Measurements from ENCODE around the gene TRAF3IP1. TPM values are rescaled to one million over a fixed set of nuclear protein-coding genes. Genes with fewer than 3 reads are reported as not detected.
A peak's percentile ranks its signal among the peaks of the same experiment; 100 is the strongest.

Gene TRAF3IP1
- total RNA-seq, 1 experiment from 2014 or later = 16.0 TPM

DNA sequence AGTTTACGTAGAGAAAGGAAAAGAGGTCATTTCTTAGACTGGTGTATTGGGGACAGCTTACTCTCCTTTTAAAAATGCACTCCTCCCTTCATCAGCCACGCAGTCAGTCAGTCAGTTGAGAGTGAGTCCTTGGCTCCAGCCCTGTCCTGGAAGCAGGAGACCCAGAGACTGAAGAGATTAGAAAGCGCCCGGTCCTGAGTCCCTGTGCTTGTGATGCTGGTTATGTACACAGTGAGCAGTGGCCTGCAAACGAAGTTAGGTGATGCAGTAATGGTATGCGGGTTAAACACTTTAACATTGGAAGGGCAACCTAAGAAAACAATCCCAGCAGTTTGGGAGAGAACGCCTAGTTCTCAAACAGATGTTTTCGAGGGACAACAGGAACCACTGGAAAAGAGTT lies 100.1 kb downstream of the TRAF3IP1 start:
- DNase-seq = no peak
- peaks cover under 1% of the 10 kb centered on the region for H3K4me1 ChIP-seq (ENCODE audit: low read length)
- no peak overlapping the region for H3K4me2 ChIP-seq (ENCODE audit: low read depth, low read length, poor library complexity, severe bottlenecking)
- no peaks in the 10 kb centered on the region; the same call in 1 of the 2 replicates for H3K9me3 ChIP-seq (ENCODE audit: low read length)
- H4K20me1 ChIP-seq (ENCODE audit: insufficient read depth, low read depth, low read length) = no peaks in the 10 kb centered on the region
- no peaks in the 10 kb centered on the region for H3K9me2 ChIP-seq (replicated peaks; ENCODE audit: insufficient read depth, low read length)
- H3K36me3 ChIP-seq (ENCODE audit: insufficient read depth, low read length) = peaks cover 3% of the 10 kb centered on the region
- H3K9ac ChIP-seq (ENCODE audit: low read length) = no peak overlapping the region
- H3K27me3 ChIP-seq (ENCODE audit: low read length) = no peaks in the 10 kb centered on the region
- no peak overlapping the region for H3K27ac ChIP-seq (ENCODE audit: low read length)
- no peak overlapping the region for H2AFZ ChIP-seq (ENCODE audit: low read length)
- H3K4me3 ChIP-seq (ENCODE audit: low read length) = no peak overlapping the region
- no peaks in the 10 kb centered on the region; the same call in 1 of the 2 replicates for H3K79me2 ChIP-seq (ENCODE audit: low read length)

DNA sequence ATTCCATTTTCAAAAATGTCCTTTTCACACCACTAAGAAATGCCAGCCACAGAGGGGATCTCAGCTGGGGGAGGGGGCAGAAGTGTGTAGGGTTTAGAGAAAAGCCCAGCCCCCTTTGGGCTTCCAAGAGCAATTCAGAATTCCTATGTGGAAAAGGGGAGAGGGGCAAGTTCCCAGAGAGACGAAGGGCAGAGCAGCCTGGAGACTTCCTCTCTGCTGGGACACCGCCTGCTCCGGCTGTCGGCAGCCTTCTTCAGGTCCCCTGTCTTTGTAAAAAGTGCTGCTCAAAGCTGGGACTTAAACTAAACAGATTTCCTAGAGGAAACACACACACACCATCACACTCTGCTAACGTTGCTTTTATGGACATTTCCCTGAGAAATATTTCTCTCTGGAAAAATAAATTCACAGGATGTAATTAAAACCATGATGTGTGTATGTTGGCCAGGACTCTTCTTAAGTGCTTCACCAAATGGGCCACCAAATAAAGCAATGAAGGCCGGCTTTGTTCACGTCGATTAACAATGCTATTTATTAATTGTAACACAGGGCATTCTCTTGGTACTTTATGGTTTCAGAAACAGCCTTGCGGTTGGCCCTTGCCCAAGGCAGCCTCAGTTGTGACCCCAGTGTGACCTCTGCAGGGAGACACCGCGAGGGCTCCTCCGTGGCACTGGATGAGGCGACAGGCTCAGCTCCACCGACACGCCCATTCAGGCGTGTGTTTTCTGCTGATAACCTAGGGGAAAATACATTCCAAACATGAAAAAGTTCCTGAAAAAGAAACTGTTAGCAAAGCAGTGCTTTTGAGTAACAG lies 100.8 kb downstream of the TRAF3IP1 start:
- Histone ChIP-seq H3K9ac (ENCODE audit: low read length) (no peak overlapping the region), H3K79me2 (ENCODE audit: low read length) (peaks cover 6% of the 10 kb centered on the region; the same call in 1 of the 2 replicates), H3K27me3 (ENCODE audit: low read length) (no peaks in the 10 kb centered on the region), H3K9me3 (ENCODE audit: low read length) (no peaks in the 10 kb centered on the region), H3K4me1 (ENCODE audit: low read length) (peaks cover 7% of the 10 kb centered on the region), H4K20me1 (ENCODE audit: insufficient read depth, low read depth, low read length) (no peaks in the 10 kb centered on the region), H3K27ac (ENCODE audit: low read length) (no peak overlapping the region), H2AFZ (ENCODE audit: low read length) (no peak overlapping the region), H3K4me3 (ENCODE audit: low read length) (no peak overlapping the region), H3K4me2 (ENCODE audit: low read depth, low read length, poor library complexity, severe bottlenecking) (no peak overlapping the region), H3K36me3 (ENCODE audit: insufficient read depth, low read length) (no peaks in the 10 kb centered on the region), H3K9me2 (replicated peaks; ENCODE audit: insufficient read depth, low read length) (no peaks in the 10 kb centered on the region)
- no peak for DNase-seq

DNA sequence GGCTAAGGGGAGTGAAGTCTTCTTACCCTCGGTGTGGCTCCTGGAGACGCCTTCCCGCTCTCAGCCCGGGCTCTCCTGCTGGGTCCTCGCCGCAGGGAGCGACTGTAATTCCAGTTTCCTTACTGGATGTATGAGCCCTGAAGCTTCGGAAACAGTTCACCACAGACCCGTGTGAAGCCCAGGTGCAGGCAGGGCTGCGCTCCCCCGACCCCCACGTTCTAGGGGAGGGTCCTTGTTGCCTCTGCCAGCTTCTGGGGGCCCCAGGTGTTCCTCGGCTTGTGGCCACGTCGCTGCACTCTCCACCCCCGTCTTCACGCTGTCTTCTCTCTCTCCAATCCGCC lies 101.3 kb downstream of the TRAF3IP1 start:
- H3K9me3 ChIP-seq (ENCODE audit: low read length) = no peaks in the 10 kb centered on the region
- H3K27me3 ChIP-seq (ENCODE audit: low read length) = no peaks in the 10 kb centered on the region
- H3K27ac ChIP-seq (ENCODE audit: low read length) = no peak overlapping the region
- no peak overlapping the region for H3K4me2 ChIP-seq (ENCODE audit: low read depth, low read length, poor library complexity, severe bottlenecking)
- H3K9me2 ChIP-seq (replicated peaks; ENCODE audit: insufficient read depth, low read length) = no peaks in the 10 kb centered on the region
- no peaks in the 10 kb centered on the region for H4K20me1 ChIP-seq (ENCODE audit: insufficient read depth, low read depth, low read length)
- DNase-seq = no peak
- no peak overlapping the region for H3K4me3 ChIP-seq (ENCODE audit: low read length)
- H2AFZ ChIP-seq (ENCODE audit: low read length) = no peak overlapping the region
- H3K36me3 ChIP-seq (ENCODE audit: insufficient read depth, low read length) = no peaks in the 10 kb centered on the region
- H3K4me1 ChIP-seq (ENCODE audit: low read length) = peaks cover 8% of the 10 kb centered on the region
- no peak overlapping the region for H3K9ac ChIP-seq (ENCODE audit: low read length)
- peaks cover 9% of the 10 kb centered on the region; the same call in 1 of the 2 replicates for H3K79me2 ChIP-seq (ENCODE audit: low read length)

DNA sequence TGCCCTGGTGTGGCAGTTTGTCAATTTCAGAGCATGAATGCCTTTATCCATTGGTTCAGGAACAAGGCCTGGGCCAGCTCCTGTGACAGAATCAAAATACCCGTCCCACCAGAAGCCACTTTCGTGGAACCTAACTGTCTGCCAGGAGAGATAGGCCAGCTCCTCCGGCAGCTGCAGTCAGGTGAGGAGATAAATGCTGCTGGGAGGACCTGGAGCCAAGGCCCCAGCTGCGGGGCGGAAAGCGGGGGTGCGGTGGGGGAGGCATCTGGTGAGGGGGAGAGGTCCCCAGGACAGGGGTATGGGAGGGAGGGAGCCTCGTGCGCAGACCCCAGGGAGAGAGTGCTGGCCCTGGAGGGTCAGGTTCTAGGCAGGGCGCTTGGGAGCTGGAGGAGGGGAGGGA lies 102.0 kb downstream of the TRAF3IP1 start:
- Histone ChIP-seq H3K9me2 (replicated peaks; ENCODE audit: insufficient read depth, low read length) (no peaks in the 10 kb centered on the region), H2AFZ (ENCODE audit: low read length) (no peak overlapping the region), H3K4me3 (ENCODE audit: low read length) (no peak overlapping the region), H3K36me3 (ENCODE audit: insufficient read depth, low read length) (no peaks in the 10 kb centered on the region), H3K27me3 (ENCODE audit: low read length) (no peaks in the 10 kb centered on the region), H3K79me2 (ENCODE audit: low read length) (peaks cover 13% of the 10 kb centered on the region), H4K20me1 (ENCODE audit: insufficient read depth, low read depth, low read length) (no peaks in the 10 kb centered on the region), H3K27ac (ENCODE audit: low read length) (no peak overlapping the region), H3K4me1 (ENCODE audit: low read length) (peaks cover 8% of the 10 kb centered on the region), H3K9ac (ENCODE audit: low read length) (no peak overlapping the region), H3K9me3 (ENCODE audit: low read length) (no peaks in the 10 kb centered on the region), H3K4me2 (ENCODE audit: low read depth, low read length, poor library complexity, severe bottlenecking) (no peak overlapping the region)
- no peak for DNase-seq

DNA sequence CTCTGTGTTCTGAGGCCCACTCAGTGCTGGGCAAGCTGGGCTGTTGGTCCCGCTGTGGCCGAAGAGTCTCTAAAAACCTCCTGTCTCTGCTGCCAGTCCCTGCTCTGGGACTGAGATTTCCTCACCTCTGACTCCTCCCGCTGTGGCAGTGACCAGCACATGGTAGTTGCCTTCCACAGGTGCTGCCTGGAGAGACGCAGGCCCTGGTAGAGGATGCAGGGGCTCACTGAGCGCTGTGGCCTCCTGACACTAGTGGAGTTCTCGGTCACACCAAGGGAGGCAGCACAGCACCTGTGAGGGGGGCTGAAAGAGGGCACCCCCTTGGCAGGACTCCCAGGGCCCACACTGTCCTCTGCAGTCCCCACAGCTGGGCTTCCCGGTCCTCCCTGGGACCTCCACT lies 102.6 kb downstream of the TRAF3IP1 start:
- Histone ChIP-seq H3K9me2 (replicated peaks; ENCODE audit: insufficient read depth, low read length) (no peaks in the 10 kb centered on the region), H2AFZ (ENCODE audit: low read length) (no peak overlapping the region), H3K4me3 (ENCODE audit: low read length) (no peak overlapping the region), H3K9me3 (ENCODE audit: low read length) (no peaks in the 10 kb centered on the region), H3K4me2 (ENCODE audit: low read depth, low read length, poor library complexity, severe bottlenecking) (no peak overlapping the region), H3K4me1 (ENCODE audit: low read length) (peaks cover 12% of the 10 kb centered on the region), H4K20me1 (ENCODE audit: insufficient read depth, low read depth, low read length) (no peaks in the 10 kb centered on the region), H3K79me2 (ENCODE audit: low read length) (peaks cover 19% of the 10 kb centered on the region), H3K9ac (ENCODE audit: low read length) (no peak overlapping the region), H3K27me3 (ENCODE audit: low read length) (no peaks in the 10 kb centered on the region), H3K36me3 (ENCODE audit: insufficient read depth, low read length) (no peaks in the 10 kb centered on the region), H3K27ac (ENCODE audit: low read length) (no peak overlapping the region)
- no peak for DNase-seq

DNA sequence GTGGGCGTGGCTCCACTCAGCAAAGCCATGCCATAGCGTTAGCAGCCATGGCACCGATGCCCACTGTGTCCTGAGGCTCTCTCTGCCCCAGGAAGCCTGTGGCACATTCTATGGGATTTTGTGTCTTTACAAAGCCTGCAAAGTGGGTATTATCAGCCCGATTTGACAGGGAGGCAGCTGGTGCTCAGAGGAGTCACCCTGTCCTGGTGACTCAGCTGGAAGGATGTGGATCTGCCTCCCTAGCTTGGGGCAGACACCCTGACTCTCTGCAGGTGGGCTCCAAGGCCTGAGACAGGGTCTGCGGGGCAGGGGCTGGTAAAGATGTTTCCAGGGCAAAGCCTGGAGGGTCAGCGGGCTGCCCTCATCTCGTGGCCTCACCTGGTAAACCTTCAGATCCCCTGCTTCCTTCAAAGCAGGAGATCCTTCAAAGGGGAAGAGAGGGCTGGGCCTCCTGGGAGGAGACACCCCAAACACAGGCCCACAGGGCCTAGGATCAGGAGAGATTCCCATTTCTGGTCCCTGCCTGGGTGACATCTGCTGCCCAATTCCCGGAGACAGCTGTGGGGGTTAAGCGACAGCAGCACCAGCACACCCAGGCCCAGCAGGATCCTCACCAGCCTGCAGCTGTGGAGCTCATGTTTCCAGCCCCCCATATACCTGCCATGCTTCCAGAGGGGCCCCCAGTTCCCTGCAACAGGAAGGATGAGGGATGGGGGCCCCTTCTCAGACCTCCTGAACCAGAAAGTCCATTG lies 103.4 kb downstream of the TRAF3IP1 start:
- Histone ChIP-seq H3K36me3 (ENCODE audit: insufficient read depth, low read length) (no peaks in the 10 kb centered on the region), H3K9me2 (replicated peaks; ENCODE audit: insufficient read depth, low read length) (no peaks in the 10 kb centered on the region), H3K27me3 (ENCODE audit: low read length) (no peaks in the 10 kb centered on the region), H3K27ac (ENCODE audit: low read length) (no peak overlapping the region), H3K4me2 (ENCODE audit: low read depth, low read length, poor library complexity, severe bottlenecking) (no peak overlapping the region), H3K79me2 (ENCODE audit: low read length) (peaks cover 27% of the 10 kb centered on the region), H2AFZ (ENCODE audit: low read length) (no peak overlapping the region), H3K4me1 (ENCODE audit: low read length) (peaks cover 20% of the 10 kb centered on the region), H3K4me3 (ENCODE audit: low read length) (no peak overlapping the region), H4K20me1 (ENCODE audit: insufficient read depth, low read depth, low read length) (no peaks in the 10 kb centered on the region), H3K9ac (ENCODE audit: low read length) (no peak overlapping the region), H3K9me3 (ENCODE audit: low read length) (no peaks in the 10 kb centered on the region)
- DNase-seq = no peak

DNA sequence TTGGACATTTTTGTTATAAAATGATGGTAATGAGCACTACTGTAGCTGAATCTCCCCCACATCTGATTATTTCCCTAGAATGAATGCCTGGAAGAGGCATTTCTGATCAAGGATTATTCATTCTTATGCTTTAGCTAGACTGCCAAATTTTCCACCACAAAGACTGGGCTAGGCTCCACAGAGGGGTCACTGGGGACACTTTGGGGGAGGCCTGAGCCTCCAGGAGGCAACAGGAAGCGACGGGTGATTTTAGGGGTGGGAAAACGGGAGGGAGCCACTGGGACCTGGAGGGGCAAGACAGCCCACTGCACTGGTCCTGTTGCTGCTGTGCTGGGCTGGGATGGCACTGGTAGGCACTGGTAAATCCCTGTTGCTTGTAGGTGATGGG lies 104.0 kb downstream of the TRAF3IP1 start:
- no peak overlapping the region for H3K9ac ChIP-seq (ENCODE audit: low read length)
- H3K36me3 ChIP-seq (ENCODE audit: insufficient read depth, low read length) = peaks cover 3% of the 10 kb centered on the region; the same call in 1 of the 2 replicates
- H3K4me3 ChIP-seq (ENCODE audit: low read length) = no peak overlapping the region
- no peaks in the 10 kb centered on the region for H3K9me2 ChIP-seq (replicated peaks; ENCODE audit: insufficient read depth, low read length)
- no peak overlapping the region for H3K4me2 ChIP-seq (ENCODE audit: low read depth, low read length, poor library complexity, severe bottlenecking)
- peaks cover 21% of the 10 kb centered on the region for H3K4me1 ChIP-seq (ENCODE audit: low read length)
- DNase-seq = no peak
- peaks cover 33% of the 10 kb centered on the region for H3K79me2 ChIP-seq (ENCODE audit: low read length)
- H4K20me1 ChIP-seq (ENCODE audit: insufficient read depth, low read depth, low read length) = no peaks in the 10 kb centered on the region
- H3K9me3 ChIP-seq (ENCODE audit: low read length) = no peaks in the 10 kb centered on the region
- H2AFZ ChIP-seq (ENCODE audit: low read length) = no peak overlapping the region
- no peaks in the 10 kb centered on the region for H3K27me3 ChIP-seq (ENCODE audit: low read length)
- H3K27ac ChIP-seq (ENCODE audit: low read length) = no peak overlapping the region

DNA sequence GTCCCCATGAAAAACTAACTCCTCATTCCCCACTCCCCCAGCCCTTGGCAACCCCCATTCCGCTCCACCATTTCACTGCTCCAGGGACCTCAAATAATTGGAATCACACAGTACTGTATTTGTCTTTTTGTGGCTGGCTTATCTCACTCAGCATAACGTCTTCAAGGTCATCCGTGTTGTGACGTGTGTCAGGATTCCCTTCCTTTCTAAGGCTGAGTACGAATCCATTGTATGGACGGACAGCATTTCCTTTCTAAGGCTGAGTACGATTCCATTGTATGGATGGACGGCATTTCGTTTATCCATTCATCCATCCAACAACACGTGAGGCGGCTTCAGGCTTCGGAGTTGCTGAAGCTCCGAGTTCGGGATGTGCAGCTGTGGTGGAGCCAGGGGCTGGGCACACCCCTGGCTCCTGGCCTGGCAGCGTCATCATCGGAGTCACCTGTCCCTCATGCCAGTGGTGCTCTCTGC lies 105.2 kb downstream of the TRAF3IP1 start:
- peak overlapping the region; percentile 99 for H3K9ac ChIP-seq (ENCODE audit: low read length)
- H3K79me2 ChIP-seq (ENCODE audit: low read length) = peaks cover 46% of the 10 kb centered on the region
- H3K36me3 ChIP-seq (ENCODE audit: insufficient read depth, low read length) = peaks cover 5% of the 10 kb centered on the region; the same call in 1 of the 2 replicates
- peak overlapping the region; percentile 94 for H3K4me2 ChIP-seq (ENCODE audit: low read depth, low read length, poor library complexity, severe bottlenecking)
- H3K9me3 ChIP-seq (ENCODE audit: low read length) = no peaks in the 10 kb centered on the region
- no peak overlapping the region for H2AFZ ChIP-seq (ENCODE audit: low read length)
- H4K20me1 ChIP-seq (ENCODE audit: insufficient read depth, low read depth, low read length) = no peaks in the 10 kb centered on the region
- no peaks in the 10 kb centered on the region for H3K9me2 ChIP-seq (replicated peaks; ENCODE audit: insufficient read depth, low read length)
- H3K27me3 ChIP-seq (ENCODE audit: low read length) = no peaks in the 10 kb centered on the region
- peak overlapping the region; percentile 97 for H3K4me3 ChIP-seq (ENCODE audit: low read length)
- no peak overlapping the region for H3K27ac ChIP-seq (ENCODE audit: low read length)
- H3K4me1 ChIP-seq (ENCODE audit: low read length) = peaks cover 21% of the 10 kb centered on the region
- no peak for DNase-seq

Measured in Karpas-422 (cell line).